ENCODE measurements around the gene MEF2D.

Gene MEF2D

DNA sequence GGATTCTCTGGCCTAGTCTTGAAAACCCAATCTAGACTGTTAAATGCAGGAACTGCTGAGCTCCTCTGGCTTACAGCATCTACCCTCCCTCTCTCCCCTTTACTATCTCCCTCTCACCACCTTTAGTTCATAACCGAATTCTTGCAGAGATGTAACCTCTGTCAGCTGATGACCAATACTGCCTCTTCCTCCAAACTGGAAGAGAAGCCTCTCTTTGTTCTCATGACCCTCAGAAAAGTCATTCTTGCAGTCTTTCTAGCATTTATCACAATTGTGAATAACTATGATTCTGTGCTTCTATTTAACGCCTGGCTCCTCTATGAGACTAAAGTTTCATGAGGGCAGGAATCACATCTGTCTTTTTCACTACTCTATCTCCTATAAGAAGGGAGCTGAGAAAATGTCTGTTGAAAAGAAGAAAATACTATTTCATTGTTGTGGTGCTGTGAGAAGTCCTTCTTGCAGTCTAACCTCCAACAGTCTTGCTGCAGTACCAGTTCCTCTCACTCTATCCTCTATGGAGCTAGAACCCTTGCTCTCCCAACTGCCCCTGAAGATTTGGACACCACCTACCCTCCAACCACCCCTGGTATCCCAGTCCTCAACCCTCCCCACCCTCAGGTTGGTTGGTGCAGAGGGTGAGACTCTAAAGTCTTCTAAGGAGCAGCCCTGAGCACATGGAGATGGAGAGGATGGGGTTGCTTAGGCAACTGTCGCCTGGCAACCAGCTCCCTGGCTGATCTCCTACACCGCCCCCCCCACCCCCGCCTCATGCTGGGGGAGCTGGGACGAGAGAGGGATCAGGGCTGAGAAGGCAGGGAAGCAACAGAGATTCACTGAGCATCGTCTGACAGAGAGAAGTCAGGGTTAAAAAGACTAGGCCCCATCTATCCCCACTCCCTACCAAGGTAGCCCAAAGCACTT lies 13.9 kb downstream of the MEF2D start:
- DNase-seq, result no peak

GRCh38 chr1:156485984-156486383 lies 14.6 kb downstream of the MEF2D start:
- DNase-seq, result no peak

DNA sequence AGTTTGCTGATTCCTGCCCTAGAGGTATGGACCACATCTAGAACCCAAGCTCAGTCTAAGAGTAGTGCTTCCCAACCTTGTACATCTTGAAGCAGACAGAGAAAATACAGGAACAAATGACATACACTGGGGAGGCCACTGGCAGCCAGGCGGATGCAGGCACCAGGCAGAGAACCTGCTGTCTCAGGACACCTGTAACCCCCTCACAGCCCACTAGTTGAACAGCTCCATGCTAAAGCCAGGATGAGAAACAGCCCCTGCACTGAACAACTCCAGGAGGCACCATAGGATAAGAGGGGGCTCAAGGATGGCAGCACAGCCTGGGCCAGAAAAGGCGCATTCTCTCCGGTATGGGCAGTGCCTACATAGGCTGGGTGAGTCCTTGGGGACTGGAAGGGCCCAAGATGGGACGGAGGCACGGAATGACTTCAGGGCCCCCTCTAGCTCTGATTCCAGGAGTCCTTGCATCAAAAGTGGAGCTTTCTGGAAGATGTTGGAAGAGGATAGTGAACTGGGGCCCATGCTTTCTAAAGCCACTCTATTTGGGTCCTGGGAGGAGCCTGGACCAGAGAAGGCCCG lies 16.0 kb downstream of the MEF2D start:
- DNase-seq, result no peak

DNA sequence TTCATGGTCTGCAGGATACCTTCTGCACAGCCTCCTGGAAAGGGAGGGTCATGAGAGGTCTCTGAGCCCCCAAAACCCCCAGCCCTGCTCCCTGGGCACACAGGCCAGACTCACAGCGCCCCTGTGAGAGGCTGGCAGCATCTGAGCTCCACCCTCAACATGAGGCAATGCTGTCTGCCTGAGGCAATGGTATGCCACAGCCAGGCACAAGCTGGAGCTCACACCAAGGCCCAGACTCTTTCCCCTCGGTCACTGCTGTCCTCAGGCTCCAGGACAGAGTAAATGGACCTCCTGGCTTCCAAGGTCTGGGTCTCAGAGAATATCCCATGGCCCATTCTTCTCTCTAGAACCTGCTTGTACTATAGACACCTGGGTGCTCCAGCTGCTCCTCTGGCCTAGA lies 17.2 kb downstream of the MEF2D start:
- no peak for DNase-seq

GRCh38 chr1:156482276-156482675 lies 18.3 kb downstream of the MEF2D start:
- DNase-seq, result no peak

GRCh38 chr1:156481527-156481926 lies 19.0 kb downstream of the MEF2D start:
- no peak for DNase-seq

- no peak for DNase-seq
These were observed 20.0 kb downstream of the MEF2D start for GRCh38 chr1:156480411-156481192.

GRCh38 chr1:156480016-156480370 lies 20.6 kb downstream of the MEF2D start:
- no peak for DNase-seq

GRCh38 chr1:156479093-156480015 lies 21.2 kb downstream of the MEF2D start:
- no peak for DNase-seq

GRCh38 chr1:156478250-156478627 lies 22.3 kb downstream of the MEF2D start:
- DNase-seq, result no peak

DNA sequence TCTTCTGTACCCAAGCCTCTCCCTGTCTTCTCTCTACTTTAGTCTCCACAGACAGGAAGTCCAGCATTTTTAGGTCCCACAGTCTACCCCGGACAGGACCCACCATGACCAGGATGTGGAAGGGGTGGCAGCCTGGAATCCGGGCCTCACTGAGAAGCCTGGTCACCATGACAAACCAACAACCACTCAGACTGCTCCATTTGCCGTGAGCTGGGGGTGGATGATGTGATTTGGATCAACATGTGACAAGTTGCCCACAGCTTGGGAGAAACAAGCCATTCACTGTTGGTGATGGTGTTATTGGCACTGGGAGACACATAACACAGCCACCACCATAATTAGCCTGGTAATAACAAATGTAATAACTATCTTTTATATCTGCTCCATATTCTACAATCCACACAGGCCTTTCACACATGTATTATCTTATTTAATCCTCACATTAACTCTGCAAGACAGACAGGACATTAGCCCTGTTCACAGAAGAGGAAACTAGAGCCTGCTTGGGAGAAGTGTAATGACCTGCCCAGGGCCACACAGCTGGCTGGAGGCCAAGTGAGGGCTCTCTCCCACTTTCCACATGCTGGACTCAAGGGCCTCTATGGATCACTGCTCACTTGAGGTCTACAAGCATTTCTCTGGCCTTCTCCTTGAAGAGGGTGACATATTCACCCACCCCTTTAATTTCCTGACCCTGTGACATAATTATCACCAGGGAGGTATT lies 22.9 kb downstream of the MEF2D start:
- DNase-seq, result no peak

GRCh38 chr1:156476501-156477298 lies 23.9 kb downstream of the MEF2D start:
- DNase-seq, result no peak

DNA sequence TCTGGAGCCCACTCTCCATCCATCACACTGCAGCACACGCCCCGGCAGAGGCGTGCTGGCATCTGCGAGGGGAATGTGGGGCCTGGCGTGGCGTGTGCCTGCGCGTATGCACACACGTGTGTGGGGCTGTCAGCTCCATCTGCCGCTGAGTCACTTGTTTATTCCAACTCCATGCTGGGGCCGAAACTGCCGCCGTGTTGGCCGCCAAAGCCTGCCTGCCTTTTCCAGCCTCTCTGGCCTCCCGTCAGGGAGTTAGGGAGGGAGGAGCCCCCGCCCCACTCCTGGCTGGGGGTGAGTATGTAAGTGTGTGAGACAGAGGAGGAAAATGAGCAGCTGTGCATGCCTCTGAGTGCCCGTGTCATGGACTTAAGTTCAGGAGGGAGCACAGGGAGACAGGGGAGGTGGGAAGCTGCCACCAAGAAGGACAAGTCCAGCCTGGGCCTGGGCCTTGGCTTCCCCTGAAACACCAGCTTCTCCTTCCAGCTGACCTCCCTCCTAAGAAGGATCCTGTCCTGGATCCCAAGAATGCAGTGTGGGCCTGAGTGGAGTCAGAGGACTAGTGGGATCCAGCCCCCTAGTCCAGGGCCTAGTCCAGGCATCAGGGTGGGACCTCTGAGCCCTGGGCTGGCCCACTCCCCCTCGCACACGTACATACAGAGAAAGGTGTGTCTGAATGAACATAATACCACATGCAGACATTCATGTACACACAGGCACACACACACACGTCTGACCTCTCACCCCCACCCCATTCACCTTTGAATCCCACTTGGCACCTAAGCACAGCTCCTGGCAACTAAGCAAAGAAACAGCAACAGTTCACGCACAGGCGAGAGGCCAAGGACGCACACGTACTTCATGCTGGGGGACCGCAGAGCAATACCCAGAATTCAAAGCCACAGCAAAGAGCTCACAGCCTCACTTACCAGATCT lies 24.7 kb downstream of the MEF2D start:
- peak; percentile 21 for DNase-seq

- no peak for DNase-seq
These were observed 25.6 kb downstream of the MEF2D start for GRCh38 chr1:156474966-156475365.

GRCh38 chr1:156471496-156472490 lies 28.8 kb downstream of the MEF2D start:
- peak; percentile 89 for DNase-seq

- DNase-seq, result no peak
These were observed 30.1 kb downstream of the MEF2D start for GRCh38 chr1:156470473-156470872.

DNA sequence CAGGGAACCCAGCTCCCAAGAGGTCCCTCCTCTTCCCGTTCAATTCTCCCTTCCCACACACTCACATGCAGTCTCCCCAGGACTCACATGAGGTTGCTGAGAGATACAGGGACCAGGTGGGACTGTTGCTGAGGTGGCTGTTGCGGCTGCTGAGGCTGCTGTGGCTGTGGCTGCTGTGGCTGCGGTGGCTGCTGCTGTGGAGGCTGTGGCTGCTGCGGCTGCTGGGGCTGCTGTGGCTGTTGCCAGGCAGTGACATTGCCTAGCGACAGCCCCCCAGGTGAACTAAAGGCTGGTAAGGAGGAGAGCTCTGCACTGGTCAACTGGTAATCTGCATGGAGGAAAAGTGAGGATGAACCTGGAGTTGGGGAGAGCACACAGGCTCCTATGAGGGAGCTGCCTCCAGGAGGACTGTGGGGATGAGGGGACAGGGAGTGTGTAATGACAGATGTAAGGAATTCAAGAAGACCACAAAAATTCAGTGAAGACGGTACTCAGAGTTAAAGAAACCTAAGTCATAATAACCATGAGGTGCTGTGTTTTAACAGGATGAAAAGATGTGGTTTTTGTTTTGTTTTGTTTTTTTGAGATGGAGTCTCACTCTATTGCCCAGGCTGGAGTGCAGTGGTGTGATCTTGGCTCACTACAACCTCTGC lies 31.8 kb downstream of the MEF2D start:
- DNase-seq, result no peak

- DNase-seq, result no peak
These were observed 32.7 kb downstream of the MEF2D start for GRCh38 chr1:156467906-156468305.

Measured in NCI-H2171 treated with DMSO at 0.1 percent for 48 hours (cell line).